ENCODE measurements around the gene TRAPPC10. TPM values are rescaled to one million over a fixed set of nuclear protein-coding genes. Genes with fewer than 3 reads are reported as not detected.

The TRAPPC10 gene
- total and polyA plus RNA-seq, 9 of the 15 experiments (the other 6 are each of a cell fraction or from before 2014, with no cell fraction given): 1.1 to 33.8 (median 24.3) TPM

DNA sequence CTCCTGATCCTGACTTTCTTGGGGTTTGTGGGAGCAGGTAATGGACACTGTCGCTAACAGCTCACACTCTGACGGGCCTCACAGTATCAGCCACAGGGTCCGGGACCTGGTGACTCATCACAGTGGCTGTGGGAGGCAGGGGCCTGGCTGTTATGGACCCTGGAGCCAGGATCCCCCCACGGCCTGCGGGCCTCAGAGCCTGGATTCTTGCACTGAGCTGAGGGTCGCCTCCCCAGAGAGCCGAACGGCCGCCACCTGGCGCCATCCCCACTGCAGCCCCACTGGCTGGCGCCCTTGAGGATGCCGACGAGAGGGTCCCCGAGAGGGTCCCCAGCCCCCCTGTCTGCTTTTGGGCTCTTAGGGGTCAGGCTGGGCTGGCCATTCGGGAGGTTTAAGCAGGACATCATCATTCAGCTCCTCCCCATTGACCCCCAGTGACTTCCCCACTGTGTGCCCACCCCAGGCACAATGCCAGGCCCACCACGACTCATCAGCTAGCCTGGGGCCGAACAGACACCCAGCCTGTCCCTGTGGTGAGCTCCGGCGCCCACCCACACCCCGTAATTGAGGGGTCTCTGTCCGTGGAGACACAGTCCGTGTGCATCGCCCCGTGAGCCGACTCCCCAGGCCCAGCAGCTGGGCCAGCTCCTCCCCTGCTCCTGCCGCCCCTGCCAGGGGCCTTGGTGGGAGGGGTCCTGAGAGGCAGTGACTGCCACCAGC lies 30.8 kb upstream of the TRAPPC10 start:
- CTCF ChIA-PET (ENCODE audit: low intra/inter-chr PET ratio): no interaction called here
- H3K36me3 ChIP-seq (ENCODE audit: control insufficient read depth, insufficient read depth, low read length): peaks cover 51% of the 10 kb centered on the region; the same call in 2 of the 3 replicates
- no peak overlapping the region for H3K4me3 ChIP-seq
- H3K9ac ChIP-seq (ENCODE audit: insufficient read depth in 1 of 2, low read depth in 2 of 2, low read length in 2 of 2): peak overlapping the region in 1 of 2 experiments; percentile 15; a peak in 1 of 4 replicates
- H3K9me1 ChIP-seq (ENCODE audit: control insufficient read depth, insufficient read depth, low read length): no peaks in the 10 kb centered on the region
- FAIRE-seq (no peak), ATAC-seq (no peak), DNase-seq (ENCODE audit: extremely low read depth in 1 of 4, low spot score in 3 of 4) (no peak)
- in situ Hi-C loops (cut with MboI) (no loop called here), intact Hi-C loops (cut with micrococcal nuclease) (no loop called here)
- no peaks in the 10 kb centered on the region for H3K79me2 ChIP-seq (ENCODE audit: control insufficient read depth, insufficient read depth, low read length)
- no peak overlapping the region for H3K27ac ChIP-seq (ENCODE audit: extremely low read depth, low read depth, low read length)
- POLR2A ChIA-PET: interaction anchor here (0.7 to 1.5 kb wide), 4 partner anchors 8 to 34 kb away, joined by 3 to 6 read pairs (median 4); no protein-coding TSS in a partner anchor
- H3K4me1 ChIP-seq (replicated peaks in 1 of 2; ENCODE audit: control insufficient read depth in 2 of 2, insufficient read depth in 2 of 2, low read length in 2 of 2): peaks cover 0 to 45% of the 10 kb centered on the region in 2 experiments; a peak in 3 of 5 replicates
- H3K27me3 ChIP-seq (ENCODE audit: control insufficient read depth in 2 of 2, insufficient read depth in 2 of 2, low read length in 2 of 2): no peaks in the 10 kb centered on the region
- 89% methylated on average over 26 of the region's 26 CpGs for WGBS (ENCODE audit: insufficient coverage, low coverage, missing lambda C conversion rate)
- H2AFZ ChIP-seq (ENCODE audit: low read depth, low read length): no peak overlapping the region
- no peaks in the 10 kb centered on the region for H3K9me3 ChIP-seq (replicated peaks; ENCODE audit: control insufficient read depth, insufficient read depth, low read depth, low read length)
- H3K4me2 ChIP-seq (ENCODE audit: insufficient read depth, low read length): no peak overlapping the region
- no peaks in the 10 kb centered on the region; the same call in 1 of the 2 replicates for H4K20me1 ChIP-seq (replicated peaks; ENCODE audit: control insufficient read depth, insufficient read depth, low read length)
- BruUV-seq (replicated peaks): no TSS peak
- no peak for TF ChIP-seq ZNF511 (CRISPR knock-in tag; IDR thresholded peaks at IDR 0.05)
- TF ChIP-seq CBFA2T2 (conservative IDR thresholded peaks at IDR 0.05): no peak
- TF ChIP-seq, protein P1, sequence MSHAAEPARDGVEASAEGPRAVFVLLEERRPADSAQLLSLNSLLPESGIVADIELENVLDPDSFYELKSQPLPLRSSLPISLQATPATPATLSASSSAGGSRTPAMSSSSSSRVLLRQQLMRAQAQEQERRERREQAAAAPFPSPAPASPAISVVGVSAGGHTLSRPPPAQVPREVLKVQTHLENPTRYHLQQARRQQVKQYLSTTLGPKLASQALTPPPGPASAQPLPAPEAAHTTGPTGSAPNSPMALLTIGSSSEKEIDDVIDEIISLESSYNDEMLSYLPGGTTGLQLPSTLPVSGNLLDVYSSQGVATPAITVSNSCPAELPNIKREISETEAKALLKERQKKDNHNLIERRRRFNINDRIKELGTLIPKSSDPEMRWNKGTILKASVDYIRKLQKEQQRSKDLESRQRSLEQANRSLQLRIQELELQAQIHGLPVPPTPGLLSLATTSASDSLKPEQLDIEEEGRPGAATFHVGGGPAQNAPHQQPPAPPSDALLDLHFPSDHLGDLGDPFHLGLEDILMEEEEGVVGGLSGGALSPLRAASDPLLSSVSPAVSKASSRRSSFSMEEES (CRISPR knock-in tag; IDR thresholded peaks at IDR 0.05): no peak
- no peak for TF ChIP-seq ZNF140 (CRISPR knock-in tag; IDR thresholded peaks at IDR 0.05)
- 0 out of 2 replicates have a peak, but pooled peaks have one; percentile 25 for TF ChIP-seq ZBTB7A (IDR thresholded peaks at IDR 0.05; ENCODE audit: borderline replicate concordance, control insufficient read depth, low read depth, low read length)
- TF ChIP-seq NFE2 (IDR thresholded peaks at IDR 0.05; ENCODE audit: low read depth): no peak
- no peak for TF ChIP-seq ZKSCAN3 (CRISPR knock-in tag; IDR thresholded peaks at IDR 0.05)
- TF ChIP-seq MTA1 (IDR thresholded peaks at IDR 0.05; ENCODE audit: borderline replicate concordance): no peak
- TF ChIP-seq MTA3 (IDR thresholded peaks at IDR 0.05; ENCODE audit: borderline replicate concordance): no peak
- TF ChIP-seq ADNP (tag; IDR thresholded peaks at IDR 0.05): no peak
- no peak for TF ChIP-seq KDM5B (IDR thresholded peaks at IDR 0.05; ENCODE audit: insufficient replicate concordance, low read depth, low read length)
- no peak for TF ChIP-seq CEBPB (tag; IDR thresholded peaks at IDR 0.05)
- TF ChIP-seq JUND (IDR thresholded peaks at IDR 0.05; ENCODE audit: borderline replicate concordance, low read depth, low read length): no peak
- TF ChIP-seq JUND (tag; IDR thresholded peaks at IDR 0.05; ENCODE audit: borderline replicate concordance, low read depth, low read length): no peak
- TF ChIP-seq MAFK (IDR thresholded peaks at IDR 0.05; ENCODE audit: low read length): no peak
- no peak for TF ChIP-seq ZNF280B (CRISPR knock-in tag; IDR thresholded peaks at IDR 0.05)
- peak; percentile 61 for TF ChIP-seq RBM22 (IDR thresholded peaks at IDR 0.05; ENCODE audit: low read depth, low read length, poor library complexity, severe bottlenecking)
- TF ChIP-seq SAP30 (IDR thresholded peaks at IDR 0.05; ENCODE audit: borderline replicate concordance, insufficient read depth, low read depth, low read length, poor library complexity, severe bottlenecking): no peak
- no peak for TF ChIP-seq HNRNPH1 (optimal IDR thresholded peaks at IDR 0.05; ENCODE audit: low read depth, low read length)

Data from K562 (cell line).